Gastrocnemius medialis (tissue), 4 donors: ENCODE data around the gene KEL. TPM values are rescaled to one million over a fixed set of nuclear protein-coding genes. Genes with fewer than 3 reads are reported as not detected.

Experiments
- ATAC-seq, 2 donors: fragments of 150-250 bp; one replicate each; pipeline ENCODE4 v1.9.1; 2016
- DNase-seq, 2 donors: peaks; one replicate each; pipeline ENCODE4 v3.0.0-alpha.2; 2019
- H3K27ac ChIP-seq, 4 donors: fragments of 200-600 bp; sonication (generic); 1 replicate in 1 of 4; 2 replicates in 3 of 4; pipeline ENCODE4 v1.5.1; 2016 to 2018; ENCODE audit warnings: mild to moderate bottlenecking in 2 of 4, moderate library complexity in 1 of 4
- H3K27me3 ChIP-seq, 3 donors: fragments of 200-600 bp; sonication (generic) in 2 of 3; 1 replicate in 1 of 3; 2 replicates in 2 of 3; pipeline versions ENCODE4 v1.5.1 to v1.6.0; 2016 to 2019; ENCODE audit warnings: mild to moderate bottlenecking in 1 of 3, moderate library complexity in 1 of 3
- H3K36me3 ChIP-seq, 2 donors: fragments of 200-600 bp; sonication (generic) in 1 of 2; one replicate each; pipeline ENCODE4 v1.5.1; 2017 to 2018
- H3K4me1 ChIP-seq, 2 donors: fragments of 200-600 bp; sonication (generic) in 1 of 2; one replicate each; pipeline ENCODE4 v1.5.1; 2016 to 2017; ENCODE audit warnings: mild to moderate bottlenecking in 2 of 2
- H3K4me3 ChIP-seq, 4 donors: fragments of 200-600 bp; sonication (generic) in 3 of 4; 1 replicate in 1 of 4; 2 replicates in 3 of 4; pipeline ENCODE4 v1.5.1; 2016 to 2019; ENCODE audit warnings: mild to moderate bottlenecking in 2 of 4
- H3K9me3 ChIP-seq, 3 donors: fragments of 200-600 bp; sonication (generic) in 2 of 3; 1 replicate in 1 of 3; 2 replicates in 2 of 3; pipeline ENCODE4 v1.5.1; 2016 to 2019
- POLR2A ChIP-seq, 2 donors: fragments of 450-650 bp; IDR thresholded peaks; one replicate each; pipeline ENCODE4 v1.6.1; 2017; ENCODE audit warnings: antibody characterized with exemption in 2 of 2, mild to moderate bottlenecking in 2 of 2, moderate library complexity in 2 of 2
- in situ Hi-C, 4 donors: fragments of 200-750 bp; cut with MboI; loops; one replicate each; pipeline versions ENCODE4 v1.15.0 to v1.8.0; 2017; ENCODE audit warnings: low sequenced_read_pairs in 4 of 4
- intact Hi-C: fragments of 100-400 bp; cut with DNase I; formaldehyde crosslinking; loops from one replicate; pipeline ENCODE4 v1.15.1; 2023; ENCODE audit warnings: low total_unique reads
- total RNA-seq, 4 donors: library from RNA; depleted of rRNA; stranded (reverse); fragments of >200 nt; gene quantifications; one replicate each; pipeline versions ENCODE4 v1.1.0 to v1.2.3, GENCODE V29; 2016
- TF ChIP-seq, protein P1 (sequence below), 5 experiments: fragments of 450-650 bp in 3 of 5; fragments of 200-600 bp in 2 of 5; sonication (generic) in 2 of 5; IDR thresholded peaks in 4 of 5; conservative IDR thresholded peaks in 1 of 5; 1 replicate in 4 of 5; 2 replicates in 1 of 5; pipeline ENCODE4 v1.5.1; 2016 to 2019; ENCODE audit warnings: antibody characterized with exemption in 5 of 5, mild to moderate bottlenecking in 3 of 5, moderate library complexity in 3 of 5

KEL gene
- total RNA-seq, 4 donors from 2014 or later = not detected

DNA sequence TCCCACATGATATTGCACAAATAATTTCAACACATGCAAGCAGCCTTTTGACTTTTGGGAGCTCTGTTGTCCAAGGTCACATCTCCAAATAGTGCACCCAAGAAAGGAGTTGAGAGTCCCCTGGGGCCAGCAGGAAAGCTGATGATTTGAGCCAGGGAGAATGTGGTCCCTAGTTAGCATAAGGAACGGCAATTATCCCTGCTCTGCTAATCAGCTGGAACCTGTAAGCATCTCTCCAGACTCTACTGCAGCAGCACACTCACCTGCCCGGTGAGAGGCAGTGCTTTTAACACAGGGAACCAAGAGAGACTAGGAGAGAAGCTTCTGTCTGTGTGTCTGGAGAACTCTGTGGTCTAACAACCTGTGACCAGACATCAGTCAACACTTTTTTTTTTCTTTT, 45.7 kb downstream of the KEL start:
- Histone ChIP-seq H3K9me3 (no peaks in the 10 kb centered on the region), H3K27me3 (no peaks in the 10 kb centered on the region), H3K4me3 (no peak overlapping the region), H3K4me1 (no peaks in the 10 kb centered on the region), H3K27ac (no peak overlapping the region), H3K36me3 (no peaks in the 10 kb centered on the region)
- intact Hi-C loops (no loop called here), in situ Hi-C loops (no loop called here)
- DNase-seq (no peak), ATAC-seq (no peak)
- TF ChIP-seq, protein P1, sequence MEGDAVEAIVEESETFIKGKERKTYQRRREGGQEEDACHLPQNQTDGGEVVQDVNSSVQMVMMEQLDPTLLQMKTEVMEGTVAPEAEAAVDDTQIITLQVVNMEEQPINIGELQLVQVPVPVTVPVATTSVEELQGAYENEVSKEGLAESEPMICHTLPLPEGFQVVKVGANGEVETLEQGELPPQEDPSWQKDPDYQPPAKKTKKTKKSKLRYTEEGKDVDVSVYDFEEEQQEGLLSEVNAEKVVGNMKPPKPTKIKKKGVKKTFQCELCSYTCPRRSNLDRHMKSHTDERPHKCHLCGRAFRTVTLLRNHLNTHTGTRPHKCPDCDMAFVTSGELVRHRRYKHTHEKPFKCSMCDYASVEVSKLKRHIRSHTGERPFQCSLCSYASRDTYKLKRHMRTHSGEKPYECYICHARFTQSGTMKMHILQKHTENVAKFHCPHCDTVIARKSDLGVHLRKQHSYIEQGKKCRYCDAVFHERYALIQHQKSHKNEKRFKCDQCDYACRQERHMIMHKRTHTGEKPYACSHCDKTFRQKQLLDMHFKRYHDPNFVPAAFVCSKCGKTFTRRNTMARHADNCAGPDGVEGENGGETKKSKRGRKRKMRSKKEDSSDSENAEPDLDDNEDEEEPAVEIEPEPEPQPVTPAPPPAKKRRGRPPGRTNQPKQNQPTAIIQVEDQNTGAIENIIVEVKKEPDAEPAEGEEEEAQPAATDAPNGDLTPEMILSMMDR (IDR thresholded peaks at IDR 0.05 in 4 of 5, conservative IDR thresholded peaks at IDR 0.05 in 1 of 5) = no peak
- TF ChIP-seq POLR2A (IDR thresholded peaks at IDR 0.05) = no peak

DNA sequence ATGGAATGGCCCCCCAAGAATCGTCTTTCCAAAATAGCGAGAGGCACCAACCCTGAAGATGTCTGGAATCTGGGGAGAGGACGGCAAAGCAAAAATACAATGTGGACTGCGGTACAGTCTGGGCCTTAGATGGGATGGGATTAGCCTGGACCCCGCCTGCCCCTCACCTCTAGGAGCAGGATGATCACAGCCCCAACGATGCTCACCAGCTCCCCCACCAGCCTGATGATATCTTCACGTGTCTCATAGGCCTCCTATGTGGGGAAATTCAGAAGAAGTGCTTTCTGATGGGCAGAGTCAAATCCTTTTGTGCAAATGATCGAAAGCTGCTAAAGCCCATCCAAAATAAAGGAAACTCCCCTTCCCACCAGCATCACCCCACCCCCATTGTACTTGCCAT, 46.8 kb downstream of the KEL start:
- Histone ChIP-seq H3K9me3 (no peaks in the 10 kb centered on the region), H3K27me3 (no peaks in the 10 kb centered on the region)
- in situ Hi-C loops = no loop called here

DNA sequence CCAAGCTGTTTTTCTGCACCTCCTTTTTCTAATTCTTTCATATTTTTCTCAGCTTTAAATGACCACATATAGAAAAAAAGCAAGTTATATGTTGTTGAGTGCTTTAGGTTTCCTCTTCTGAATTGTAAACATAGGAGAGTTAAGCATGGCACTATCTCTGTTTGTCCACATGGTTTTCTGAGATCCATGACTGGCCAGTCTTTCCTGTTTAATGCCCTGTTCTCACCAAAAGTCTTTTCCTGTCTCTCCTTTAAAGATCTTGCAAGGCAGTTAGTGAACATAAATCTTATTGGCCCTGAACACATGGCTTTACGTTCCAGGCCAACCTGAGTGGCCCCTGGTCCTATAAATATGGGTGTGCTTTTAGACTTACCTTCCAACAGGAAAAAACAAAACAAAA, 48.0 kb downstream of the KEL start:
- TF ChIP-seq POLR2A (IDR thresholded peaks at IDR 0.05) = no peak
- TF ChIP-seq, protein P1 (IDR thresholded peaks at IDR 0.05 in 4 of 5, conservative IDR thresholded peaks at IDR 0.05 in 1 of 5) = no peak

More for the DNA sequence above, 46.8 kb downstream of the KEL start:
- DNase-seq = no peak
- Histone ChIP-seq H3K36me3 (no peaks in the 10 kb centered on the region), H3K27ac (no peak overlapping the region), H3K4me1 (no peaks in the 10 kb centered on the region), H3K4me3 (no peak overlapping the region)
- intact Hi-C loops = no loop called here
- no peak for ATAC-seq
- no peak for TF ChIP-seq POLR2A (IDR thresholded peaks at IDR 0.05)
- TF ChIP-seq, protein P1 (IDR thresholded peaks at IDR 0.05 in 4 of 5, conservative IDR thresholded peaks at IDR 0.05 in 1 of 5) = no peak

DNA sequence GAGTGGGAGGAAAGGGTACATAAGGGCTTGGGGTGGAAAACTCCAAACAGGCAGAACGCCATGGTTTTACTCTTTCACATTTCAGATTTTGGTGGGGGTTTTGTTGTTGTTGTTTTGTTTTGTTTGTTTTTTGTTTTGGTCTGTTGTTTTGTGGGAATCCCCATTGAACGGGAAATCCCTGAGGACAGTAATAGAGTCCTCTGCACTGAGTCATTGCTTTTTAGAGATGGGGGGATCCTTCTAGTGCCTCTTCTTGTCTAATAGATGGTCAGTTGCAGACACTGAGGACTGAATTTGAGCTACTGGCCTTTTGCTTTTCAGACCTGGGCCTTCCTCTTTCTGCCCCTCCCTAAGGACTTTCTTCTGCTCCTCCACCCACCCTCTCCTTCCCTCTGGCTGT, 48.6 kb downstream of the KEL start:
- Histone ChIP-seq H3K27ac (no peak overlapping the region), H3K36me3 (no peaks in the 10 kb centered on the region), H3K4me1 (no peaks in the 10 kb centered on the region), H3K9me3 (no peaks in the 10 kb centered on the region), H3K4me3 (no peak overlapping the region), H3K27me3 (no peaks in the 10 kb centered on the region)
- intact Hi-C loops (no loop called here), in situ Hi-C loops (no loop called here)
- ATAC-seq (no peak), DNase-seq (no peak)
- TF ChIP-seq, protein P1 (IDR thresholded peaks at IDR 0.05 in 4 of 5, conservative IDR thresholded peaks at IDR 0.05 in 1 of 5) = no peak
- TF ChIP-seq POLR2A (IDR thresholded peaks at IDR 0.05) = no peak

More for the DNA sequence above, 48.0 kb downstream of the KEL start:
- Histone ChIP-seq H3K36me3 (no peaks in the 10 kb centered on the region), H3K9me3 (no peaks in the 10 kb centered on the region), H3K27ac (no peak overlapping the region), H3K4me3 (no peak overlapping the region), H3K27me3 (no peaks in the 10 kb centered on the region), H3K4me1 (no peaks in the 10 kb centered on the region)
- in situ Hi-C loops = no loop called here
- intact Hi-C loops = no loop called here
- no peak for DNase-seq
- no peak for ATAC-seq

DNA sequence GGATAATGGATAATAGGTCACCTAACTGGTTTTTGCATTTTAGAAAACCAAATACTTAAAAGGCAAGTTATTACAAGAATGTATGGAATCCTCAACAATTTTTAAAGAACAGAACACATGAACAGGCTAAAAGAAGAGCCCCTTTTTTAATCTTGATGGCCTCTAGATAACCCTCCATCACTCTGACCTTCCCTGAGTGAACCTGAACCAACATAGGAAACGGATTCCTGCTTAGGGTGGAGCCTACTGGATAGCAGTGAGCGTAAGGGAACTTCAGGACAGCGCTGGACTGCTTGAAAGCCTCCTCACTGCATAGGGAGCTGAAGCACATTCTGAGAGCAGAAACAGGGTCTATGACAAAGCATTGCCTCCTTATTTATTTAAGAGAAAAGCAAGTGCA, 49.1 kb downstream of the KEL start:
- intact Hi-C loops = no loop called here
- Histone ChIP-seq H3K27ac (no peak overlapping the region), H3K4me1 (no peaks in the 10 kb centered on the region), H3K4me3 (no peak overlapping the region), H3K9me3 (no peaks in the 10 kb centered on the region), H3K27me3 (no peaks in the 10 kb centered on the region), H3K36me3 (no peaks in the 10 kb centered on the region)
- DNase-seq (no peak), ATAC-seq (no peak)
- no peak for TF ChIP-seq POLR2A (IDR thresholded peaks at IDR 0.05)
- TF ChIP-seq, protein P1 (IDR thresholded peaks at IDR 0.05 in 4 of 5, conservative IDR thresholded peaks at IDR 0.05 in 1 of 5) = no peak
- in situ Hi-C loops = no loop called here
